CD4-positive, alpha-beta T cell treated with Interleukin-21 for 1 hour (primary cell): Measurements from ENCODE around the gene PLK5.

Source experiments
- DNase-seq: peaks from one replicate; pipeline ENCODE4 v3.0.0-alpha.2; 2020

Gene PLK5

GRCh38 chr19:1579222-1579621, 55.3 kb downstream of the PLK5 start:
- no peak for DNase-seq

GRCh38 chr19:1580382-1580781, 56.5 kb downstream of the PLK5 start:
- DNase-seq: no peak

- DNase-seq: no peak
Measured at GRCh38 chr19:1580957-1581356, 57.1 kb downstream of the PLK5 start.

- no peak for DNase-seq
Measured at GRCh38 chr19:1582201-1582600, 58.3 kb downstream of the PLK5 start.

GRCh38 chr19:1584500-1585242, 60.8 kb downstream of the PLK5 start:
- no peak for DNase-seq

- no peak for DNase-seq
Measured at GRCh38 chr19:1585243-1585580, 61.3 kb downstream of the PLK5 start.
